Testis (tissue), 2 donors: ENCODE data around the gene SETD7.

ENCODE experiments used
- CTCF ChIP-seq, 3 experiments: fragments of 450-650 bp in 2 of 3; fragments of 200-600 bp in 1 of 3; sonication (generic) in 1 of 3; IDR thresholded peaks; one replicate each; pipeline ENCODE4 v1.5.1; 2016 to 2019; ENCODE audit warnings: antibody characterized with exemption in 3 of 3, mild to moderate bottlenecking in 2 of 3, moderate library complexity in 1 of 3
- POLR2A ChIP-seq: fragments of 450-650 bp; IDR thresholded peaks from one replicate; pipeline ENCODE4 v1.6.1; 2017; ENCODE audit warnings: antibody characterized with exemption, mild to moderate bottlenecking, moderate library complexity

GRCh38 chr4:139470997-139471665 lies 84.9 kb downstream of the SETD7 start:
- TF ChIP-seq CTCF (IDR thresholded peaks at IDR 0.05) = no peak
- no peak for TF ChIP-seq POLR2A
